Stimulated activated CD4-positive, alpha-beta T cell treated with anti-CD3 and anti-CD28 coated beads, Interleukin-12 subunit alpha, Interleukin-12 subunit beta, amount 100 ng/mL, for 4 hours (primary cell): ENCODE results near the gene ATP5F1E.
A peak's percentile ranks its signal among the peaks of the same experiment; 100 is the strongest.

Experiments used
- DNase-seq: peaks from one replicate; pipeline ENCODE4 v3.0.0-alpha.2; 2020

The ATP5F1E gene

GRCh38 chr20:59004763-59005522, 27.2 kb downstream of the ATP5F1E start:
- no peak for DNase-seq

GRCh38 chr20:59004493-59004762, 27.7 kb downstream of the ATP5F1E start:
- peak; percentile 39 for DNase-seq

- no peak for DNase-seq
Observed at GRCh38 chr20:59003836-59004492, 28.2 kb downstream of the ATP5F1E start.

- DNase-seq = no peak
Observed at GRCh38 chr20:59002874-59003399, 29.2 kb downstream of the ATP5F1E start.

GRCh38 chr20:59002388-59002787, 29.7 kb downstream of the ATP5F1E start:
- DNase-seq = no peak

- no peak for DNase-seq
Observed at GRCh38 chr20:59001449-59002171, 30.5 kb downstream of the ATP5F1E start.

GRCh38 chr20:59001068-59001448, 31.1 kb downstream of the ATP5F1E start:
- DNase-seq = no peak

DNA sequence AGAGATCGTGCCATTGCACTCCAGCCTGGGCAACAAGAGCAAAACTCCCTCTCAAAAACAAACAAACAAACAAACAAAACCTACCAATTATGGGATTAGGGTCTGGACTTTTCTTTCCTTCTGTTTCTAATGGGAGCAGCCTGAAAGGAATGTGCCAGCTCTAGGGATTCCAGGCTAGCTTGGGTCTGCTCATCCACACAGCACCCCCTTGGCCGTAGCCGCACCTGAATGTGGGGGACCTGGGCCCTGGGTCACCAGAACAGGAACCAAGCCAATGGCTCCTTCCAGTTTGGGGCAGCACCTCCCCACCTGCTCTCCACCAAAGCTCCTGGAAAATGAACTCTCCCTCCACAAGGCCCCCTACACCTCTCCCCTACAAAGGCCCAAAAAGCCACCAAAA, 31.8 kb downstream of the ATP5F1E start:
- DNase-seq = no peak

DNA sequence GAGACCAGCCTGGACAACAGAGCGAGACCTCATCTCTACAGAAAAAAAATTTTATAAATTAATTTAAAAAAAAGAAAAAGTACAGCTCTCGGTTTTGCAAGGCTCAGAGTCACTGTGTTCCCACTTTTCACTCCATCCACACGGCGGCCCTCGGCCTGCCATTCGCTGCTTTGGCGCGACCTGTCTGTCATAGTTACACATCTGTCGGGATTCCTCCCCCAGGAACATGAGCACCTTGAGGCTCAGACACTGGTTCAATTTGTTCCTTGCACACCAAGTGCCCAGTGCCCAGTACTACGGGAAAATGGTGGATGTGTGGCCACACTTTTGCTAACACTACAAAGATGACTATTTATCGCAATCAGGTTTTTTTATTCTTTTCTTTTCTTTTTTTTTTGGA, 33.5 kb downstream of the ATP5F1E start:
- no peak for DNase-seq

DNA sequence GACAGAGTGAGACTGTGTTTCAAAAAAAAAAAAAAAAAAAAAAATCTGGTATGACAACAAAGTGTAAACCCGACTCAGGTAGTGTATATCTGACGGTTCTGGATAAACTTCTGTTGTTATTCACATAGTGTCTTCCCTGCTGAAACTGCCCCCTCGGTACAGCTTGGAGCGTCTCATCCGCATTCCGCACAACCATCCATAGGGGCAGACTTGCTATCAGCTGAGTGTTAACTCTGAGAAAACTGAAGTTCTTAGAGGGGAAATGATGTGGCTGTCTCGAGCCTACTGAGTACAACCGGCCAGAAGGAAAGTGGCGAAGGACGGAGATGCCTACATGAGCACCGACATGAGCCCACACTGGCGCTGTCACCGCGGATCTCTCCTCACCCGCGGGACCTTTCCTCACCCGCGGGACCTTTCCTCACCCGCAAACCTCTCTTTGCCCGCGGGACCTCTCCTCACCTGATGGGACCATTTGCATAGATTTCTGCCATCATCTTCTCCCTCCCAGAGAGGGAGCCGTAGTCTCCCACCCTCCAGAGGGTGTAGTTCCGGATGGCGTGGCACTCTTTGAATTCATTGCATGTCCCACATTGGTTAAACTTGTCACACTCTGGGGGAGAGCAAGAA, 34.9 kb downstream of the ATP5F1E start:
- DNase-seq = no peak

DNA sequence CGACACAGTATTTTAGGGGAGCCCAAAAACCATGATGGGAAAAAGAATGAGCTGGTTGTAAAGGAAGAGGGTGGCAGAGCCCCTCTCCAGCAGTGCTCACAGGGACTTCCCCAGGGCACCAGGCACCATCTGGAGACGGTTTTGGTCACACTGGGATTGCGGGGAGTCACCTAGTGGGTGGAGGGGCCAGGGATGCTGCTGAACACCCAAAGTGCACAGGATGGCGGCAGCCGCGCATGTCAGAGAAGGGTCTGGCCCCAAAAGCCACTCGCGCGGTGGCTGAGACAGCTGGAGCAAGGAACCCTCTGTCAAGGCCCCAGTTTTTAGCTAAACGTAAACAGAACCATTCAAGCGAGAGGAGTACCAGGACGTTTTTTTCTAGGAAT, 35.9 kb downstream of the ATP5F1E start:
- DNase-seq = no peak

GRCh38 chr20:58995461-58996225, 36.5 kb downstream of the ATP5F1E start:
- no peak for DNase-seq

GRCh38 chr20:58994390-58995159, 37.6 kb downstream of the ATP5F1E start:
- no peak for DNase-seq

GRCh38 chr20:58993332-58994248, 38.5 kb downstream of the ATP5F1E start:
- no peak for DNase-seq

DNA sequence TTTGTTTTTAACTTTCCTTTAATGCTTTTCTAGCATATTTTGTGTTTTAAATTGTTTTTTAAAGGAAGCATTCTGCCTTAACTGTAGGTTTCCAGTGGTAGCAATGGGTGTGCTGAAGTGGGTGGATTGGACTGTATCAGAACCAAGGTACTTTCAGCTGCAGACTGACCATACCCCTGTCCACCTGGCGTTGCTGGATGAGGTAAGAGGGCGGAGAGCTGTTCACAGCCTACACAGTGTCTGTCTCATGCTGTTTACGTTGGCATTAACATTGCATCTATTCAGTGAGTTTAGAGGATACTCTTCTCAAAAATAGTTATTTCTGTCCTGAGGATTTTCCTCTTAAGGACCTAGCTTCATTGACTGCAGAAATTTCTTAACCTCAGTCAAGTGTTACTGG, 39.2 kb downstream of the ATP5F1E start:
- DNase-seq = no peak

DNA sequence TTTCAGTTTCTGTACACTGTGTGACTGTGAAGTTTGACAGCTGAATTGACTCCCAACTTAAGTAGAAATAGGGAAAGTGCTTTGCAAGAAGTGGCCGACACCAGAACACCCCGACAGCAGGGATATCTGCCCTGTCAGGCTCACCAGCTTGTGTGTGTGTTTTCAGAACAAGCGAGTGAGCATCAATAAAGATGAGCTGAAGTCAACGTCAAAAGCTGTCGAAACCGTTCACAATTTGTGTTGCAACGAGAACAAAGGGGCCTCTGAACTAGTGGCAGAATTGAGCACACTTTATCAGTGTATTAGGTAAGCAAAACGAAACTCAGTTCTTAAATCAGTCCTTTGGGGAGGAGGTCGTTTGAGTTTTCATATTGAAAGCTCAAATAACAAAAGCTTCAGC, 40.4 kb downstream of the ATP5F1E start:
- no peak for DNase-seq

DNA sequence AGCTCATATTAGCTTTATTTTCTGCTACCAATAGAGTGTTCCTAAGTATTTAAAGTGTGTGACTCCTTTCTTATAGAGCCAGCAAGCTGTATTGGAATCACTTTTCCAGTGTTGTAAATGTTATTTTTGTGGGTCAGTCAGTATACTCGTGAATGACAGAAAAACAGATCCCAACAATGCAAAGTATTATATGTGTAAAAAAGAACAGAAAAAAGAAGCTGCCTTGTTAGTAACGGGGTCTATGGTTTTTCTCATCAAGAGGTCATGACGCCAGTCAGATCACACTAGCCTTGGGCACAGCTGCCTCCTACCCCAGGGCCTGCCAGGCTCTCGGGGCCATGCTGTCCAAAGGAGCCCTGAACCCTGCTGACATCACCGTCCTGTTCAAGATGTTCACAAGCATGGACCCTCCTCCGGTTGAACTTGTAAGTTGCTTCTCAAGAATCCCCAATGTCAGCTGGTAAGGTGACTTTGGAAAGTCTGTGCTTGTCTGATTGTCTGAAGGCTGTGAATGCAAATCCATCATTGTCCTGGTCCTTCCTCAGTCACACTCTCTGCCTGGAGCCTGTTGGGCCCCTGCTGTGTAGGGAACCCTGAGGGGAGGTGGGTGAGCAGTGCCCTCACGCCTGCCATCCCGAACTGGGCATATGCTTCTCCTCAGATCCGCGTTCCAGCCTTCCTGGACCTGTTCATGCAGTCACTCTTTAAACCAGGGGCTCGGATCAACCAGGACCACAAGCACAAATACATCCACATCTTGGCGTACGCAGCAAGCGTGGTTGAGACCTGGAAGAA, 41.3 kb downstream of the ATP5F1E start:
- DNase-seq = no peak

DNA sequence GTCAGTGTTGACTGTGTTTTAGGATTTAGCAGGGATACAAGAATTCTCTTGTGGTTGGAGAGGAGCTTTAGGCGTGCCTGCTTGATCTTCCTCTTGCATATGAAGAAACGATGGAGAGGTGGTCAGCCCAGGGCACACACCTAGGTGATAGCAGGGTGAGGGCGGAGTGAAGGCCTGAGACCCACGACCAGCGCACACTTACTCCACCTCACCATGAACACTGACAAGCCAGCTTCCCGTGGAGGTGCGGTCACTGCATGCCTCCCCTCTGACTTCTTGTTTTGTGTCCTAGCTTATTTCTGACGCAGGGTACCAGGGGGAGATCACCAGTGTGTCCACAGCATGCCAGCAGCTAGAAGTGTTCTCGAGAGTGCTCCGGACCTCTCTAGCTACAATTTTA, 42.9 kb downstream of the ATP5F1E start:
- no peak for DNase-seq

GRCh38 chr20:58988565-58988882, 43.6 kb downstream of the ATP5F1E start:
- no peak for DNase-seq
